Kidney (tissue), 14 donors: Measurements from ENCODE around the gene SOAT1. TPM values are rescaled to one million over a fixed set of nuclear protein-coding genes. Genes with fewer than 3 reads are reported as not detected.

Experiments
- DNase-seq, 5 donors: peaks; one replicate each; pipeline ENCODE4 v3.0.0-alpha.2; 2013 to 2020
- FAIRE-seq: peaks from 2 replicates; lab custom pipeline; 2012; peaks lifted over from hg19 to GRCh38; lab: Jason Lieb, UNC
- H3K27ac ChIP-seq, 2 donors: one replicate each; pipeline ENCODE4 v1.7.0; 2013; ENCODE audit warnings: low read depth in 2 of 2, low read length in 2 of 2, inconsistent platforms in 1 of 2
- H3K27me3 ChIP-seq: one replicate; pipeline ENCODE4 v1.7.1; 2013; ENCODE audit warnings: low read length, inconsistent platforms; ENCODE audit not compliant: control insufficient read depth, insufficient read depth
- H3K36me3 ChIP-seq, 3 donors: one replicate each; pipeline versions ENCODE4 v1.7.0 to v1.7.1; 2013; ENCODE audit warnings: low read length in 3 of 3, control low read depth in 1 of 3, inconsistent platforms in 1 of 3; ENCODE audit not compliant: insufficient read depth in 3 of 3, control insufficient read depth in 2 of 3
- H3K4me1 ChIP-seq, 3 donors: one replicate each; pipeline versions ENCODE4 v1.7.0 to v1.7.1; 2013; ENCODE audit warnings: low read length in 3 of 3, inconsistent platforms in 1 of 3, low read depth in 1 of 3; ENCODE audit not compliant: control insufficient read depth in 2 of 3, insufficient read depth in 2 of 3
- H3K4me3 ChIP-seq, 3 donors: one replicate each; pipeline versions ENCODE4 v1.7.0 to v1.8.1; 2013; ENCODE audit warnings: low read length in 3 of 3, control low read depth in 1 of 3, inconsistent platforms in 1 of 3
- H3K9ac ChIP-seq, 3 donors: one replicate each; pipeline versions ENCODE4 v1.7.0 to v1.7.1; 2013; ENCODE audit warnings: low read length in 3 of 3, control low read depth in 1 of 3, inconsistent platforms in 1 of 3
- H3K9me3 ChIP-seq, 3 donors: one replicate each; pipeline versions ENCODE4 v1.7.0 to v1.7.1; 2013; ENCODE audit warnings: low read length in 3 of 3, control low read depth in 1 of 3, inconsistent platforms in 1 of 3; ENCODE audit not compliant: control insufficient read depth in 2 of 3, insufficient read depth in 1 of 3
- intact Hi-C: fragments of 100-400 bp; cut with DNase I; formaldehyde crosslinking; loops from one replicate; pipeline ENCODE4 v1.11.1; 2022
- polyA plus RNA-seq: library from polyadenylated mRNA; stranded (reverse); fragments of 350-450 nt; fragmentation: Illumina TruSeq; extraction: RNeasy Lipid Tissue Mini Kit (QIAGEN cat#74804); gene quantifications from one replicate; pipeline ENCODE4 v1.2.3, GENCODE V29; 2014; ENCODE audit warnings: low read depth, low replicate concordance; ENCODE audit not compliant: insufficient read depth
- total RNA-seq: library from RNA; stranded (reverse); fragmentation: NEBNext Ultra II Directional; extraction: Animal tissue kit (Norgen Biotek cat#: 25700); gene quantifications from one replicate; pipeline ENCODE4 v1.2.1, GENCODE V29; 2021
- TF ChIP-seq, protein P1 (sequence below): IDR thresholded peaks from 3 replicates; pipeline ENCODE4 v1.5.1; 2012; ENCODE audit warnings: mild to moderate bottlenecking, moderate library complexity, borderline replicate concordance; ENCODE audit not compliant: insufficient read depth; ENCODE audit errors: extremely low read depth
- donor health status: control.
- donor health status: control.
- donor health status: control.
- donor health status: control.
- donor health status: control.
- donor health status: DM: yes; HTN: yes; CAD: no.
- donor health status: Normal renal cell carcinoma (clear cell type).

The SOAT1 gene
- total and polyA plus RNA-seq, 2 donors from 2014 or later = 6.8 to 58.1 TPM

DNA sequence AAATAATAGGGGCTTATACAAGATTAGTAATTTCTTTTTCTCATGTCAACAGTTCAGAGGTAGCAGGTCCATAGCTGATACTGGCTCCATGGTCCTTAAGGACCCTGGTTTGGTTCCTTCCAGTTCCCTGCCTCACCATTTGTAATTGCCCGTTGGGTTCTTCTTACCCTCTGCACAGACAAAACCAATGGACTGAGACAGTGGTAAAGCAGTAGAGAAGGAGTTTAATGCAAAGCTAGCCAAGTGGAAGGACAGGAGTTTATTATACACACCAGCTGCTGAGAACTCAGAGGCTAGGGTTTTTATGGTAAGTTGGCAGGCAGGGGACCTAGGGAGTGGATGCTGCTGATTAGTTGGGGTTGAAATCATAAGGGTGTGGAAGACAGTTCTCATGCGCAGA, 36.3 kb downstream of the SOAT1 start:
- no peak overlapping the region for H3K27ac ChIP-seq
- H3K36me3 ChIP-seq = no peaks in the 10 kb centered on the region
- H3K9me3 ChIP-seq = no peaks in the 10 kb centered on the region
- no peak for FAIRE-seq
- no peak for DNase-seq
- H3K27me3 ChIP-seq = no peaks in the 10 kb centered on the region
- H3K4me1 ChIP-seq = no peaks in the 10 kb centered on the region
- no peak overlapping the region for H3K4me3 ChIP-seq
- intact Hi-C loops = no loop called here
- no peak overlapping the region for H3K9ac ChIP-seq
- TF ChIP-seq, protein P1, sequence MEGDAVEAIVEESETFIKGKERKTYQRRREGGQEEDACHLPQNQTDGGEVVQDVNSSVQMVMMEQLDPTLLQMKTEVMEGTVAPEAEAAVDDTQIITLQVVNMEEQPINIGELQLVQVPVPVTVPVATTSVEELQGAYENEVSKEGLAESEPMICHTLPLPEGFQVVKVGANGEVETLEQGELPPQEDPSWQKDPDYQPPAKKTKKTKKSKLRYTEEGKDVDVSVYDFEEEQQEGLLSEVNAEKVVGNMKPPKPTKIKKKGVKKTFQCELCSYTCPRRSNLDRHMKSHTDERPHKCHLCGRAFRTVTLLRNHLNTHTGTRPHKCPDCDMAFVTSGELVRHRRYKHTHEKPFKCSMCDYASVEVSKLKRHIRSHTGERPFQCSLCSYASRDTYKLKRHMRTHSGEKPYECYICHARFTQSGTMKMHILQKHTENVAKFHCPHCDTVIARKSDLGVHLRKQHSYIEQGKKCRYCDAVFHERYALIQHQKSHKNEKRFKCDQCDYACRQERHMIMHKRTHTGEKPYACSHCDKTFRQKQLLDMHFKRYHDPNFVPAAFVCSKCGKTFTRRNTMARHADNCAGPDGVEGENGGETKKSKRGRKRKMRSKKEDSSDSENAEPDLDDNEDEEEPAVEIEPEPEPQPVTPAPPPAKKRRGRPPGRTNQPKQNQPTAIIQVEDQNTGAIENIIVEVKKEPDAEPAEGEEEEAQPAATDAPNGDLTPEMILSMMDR = no peak

DNA sequence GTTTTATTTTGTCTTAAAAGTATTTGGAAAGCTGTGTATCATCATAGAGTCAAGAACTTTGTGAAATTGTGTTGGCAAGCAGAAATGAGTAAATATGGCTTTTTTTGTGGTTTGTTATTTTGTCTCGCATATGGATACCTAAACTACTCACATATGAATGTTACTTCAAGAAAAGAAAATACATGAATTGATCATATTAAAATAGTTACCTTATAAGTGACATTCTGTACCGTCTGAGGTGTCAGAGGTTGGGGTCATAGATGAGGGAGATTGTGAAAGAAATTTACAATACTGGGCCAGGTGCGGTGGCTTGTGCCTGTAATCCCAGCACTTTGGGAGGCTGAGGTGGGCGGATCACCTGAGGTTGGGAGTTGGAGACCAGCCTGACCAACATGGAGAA, 40.8 kb downstream of the SOAT1 start:
- no peak for DNase-seq
- FAIRE-seq = no peak

GRCh38 chr1:179337288-179337687, 43.7 kb downstream of the SOAT1 start:
- intact Hi-C loops = no loop called here
- Histone ChIP-seq H3K27me3 (no peaks in the 10 kb centered on the region), H3K9me3 (no peaks in the 10 kb centered on the region), H3K27ac (no peak overlapping the region), H3K36me3 (peaks cover 4 to 15% (median 5%) of the 10 kb centered on the region in 3 donors), H3K4me3 (no peak overlapping the region), H3K4me1 (no peaks in the 10 kb centered on the region), H3K9ac (no peak overlapping the region)
- TF ChIP-seq, protein P1 = no peak
- no peak for FAIRE-seq
- DNase-seq = no peak

More for the DNA sequence above, 40.8 kb downstream of the SOAT1 start:
- H3K9ac ChIP-seq = no peak overlapping the region
- no peak overlapping the region for H3K4me3 ChIP-seq
- H3K27ac ChIP-seq = no peak overlapping the region
- TF ChIP-seq, protein P1 = no peak
- no peaks in the 10 kb centered on the region for H3K27me3 ChIP-seq
- intact Hi-C loops = no loop called here
- H3K4me1 ChIP-seq = no peaks in the 10 kb centered on the region
- H3K9me3 ChIP-seq = no peaks in the 10 kb centered on the region
- peaks cover 0 to 10% (median 2%) of the 10 kb centered on the region in 3 donors for H3K36me3 ChIP-seq

- Histone ChIP-seq H3K27ac (no peak overlapping the region), H3K9ac (no peak overlapping the region), H3K4me1 (no peaks in the 10 kb centered on the region), H3K27me3 (no peaks in the 10 kb centered on the region), H3K36me3 (peaks cover 4 to 15% (median 9%) of the 10 kb centered on the region in 3 donors), H3K9me3 (no peaks in the 10 kb centered on the region), H3K4me3 (no peak overlapping the region)
- DNase-seq (no peak), FAIRE-seq (no peak)
- intact Hi-C loops = no loop called here
- TF ChIP-seq, protein P1 = no peak
Measured at GRCh38 chr1:179337942-179338560, 44.5 kb downstream of the SOAT1 start.
